ENCODE data around the gene EPN3.

The EPN3 gene

GRCh38 chr17:50537721-50538548, 5.4 kb downstream of the EPN3 start:
- no peak for DNase-seq (ENCODE audit: low read depth in 2 of 2)
- TF ChIP-seq CTCF (IDR thresholded peaks at IDR 0.05; ENCODE audit: low read depth, low read length) = no peak
- H3K4me3 ChIP-seq (replicated peaks in 1 of 2; ENCODE audit: low read depth in 2 of 2, low read length in 2 of 2) = no peak overlapping the region

DNA sequence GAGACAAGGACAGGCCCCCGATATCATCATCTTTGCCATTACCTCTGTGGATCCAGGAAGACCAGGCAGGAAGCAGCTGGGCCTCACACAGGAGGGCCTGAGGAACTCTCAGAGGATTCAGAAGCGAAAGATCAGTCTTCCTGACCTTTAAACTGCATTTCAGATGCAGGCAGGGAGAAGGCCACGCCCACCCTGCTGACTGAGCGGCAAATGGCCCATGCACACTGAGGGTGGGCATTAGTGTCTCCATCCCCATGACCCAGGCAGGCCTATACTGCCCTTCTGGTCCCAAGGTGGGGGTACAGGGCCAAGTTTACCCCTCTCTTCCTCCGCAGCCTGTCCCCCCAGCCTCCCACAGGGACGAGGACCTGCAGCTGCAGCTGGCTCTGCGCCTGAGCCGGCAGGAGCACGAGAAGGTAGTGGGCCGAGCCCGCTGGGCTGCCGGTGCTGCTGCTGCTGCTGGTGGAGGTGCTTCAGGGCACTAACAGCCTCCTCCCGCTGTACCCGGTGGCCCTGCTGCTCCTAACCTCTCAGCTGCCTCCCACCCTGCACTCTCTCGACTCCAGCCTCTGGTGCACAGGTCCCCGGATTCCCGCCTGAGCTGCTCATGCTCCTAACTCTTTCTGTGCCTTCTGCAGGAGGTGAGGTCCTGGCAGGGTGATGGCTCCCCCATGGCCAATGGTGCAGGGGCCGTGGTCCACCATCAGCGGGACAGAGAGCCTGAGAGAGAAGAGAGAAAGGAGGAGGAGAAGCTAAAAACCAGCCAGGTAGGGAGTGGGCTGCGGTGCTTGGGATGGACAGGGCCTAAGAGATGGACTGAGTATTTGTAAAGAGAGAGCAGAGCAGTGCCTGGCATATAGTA, 6.2 kb downstream of the EPN3 start:
- TF ChIP-seq CTCF (IDR thresholded peaks at IDR 0.05; ENCODE audit: low read depth, low read length) = no peak
- no peak overlapping the region for H3K4me3 ChIP-seq (replicated peaks in 1 of 2; ENCODE audit: low read depth in 2 of 2, low read length in 2 of 2)
- DNase-seq (ENCODE audit: low read depth in 2 of 2) = no peak

- no peak for DNase-seq (ENCODE audit: low read depth in 2 of 2)
- TF ChIP-seq CTCF (IDR thresholded peaks at IDR 0.05; ENCODE audit: low read depth, low read length) = no peak
- H3K4me3 ChIP-seq (replicated peaks in 1 of 2; ENCODE audit: low read depth in 2 of 2, low read length in 2 of 2) = no peak overlapping the region
These were observed 7.4 kb downstream of the EPN3 start for GRCh38 chr17:50539762-50540559.

GRCh38 chr17:50540560-50541401, 8.2 kb downstream of the EPN3 start:
- no peak for DNase-seq (ENCODE audit: low read depth in 2 of 2)
- no peak for TF ChIP-seq CTCF (IDR thresholded peaks at IDR 0.05; ENCODE audit: low read depth, low read length)
- no peak overlapping the region for H3K4me3 ChIP-seq (replicated peaks in 1 of 2; ENCODE audit: low read depth in 2 of 2, low read length in 2 of 2)

DNA sequence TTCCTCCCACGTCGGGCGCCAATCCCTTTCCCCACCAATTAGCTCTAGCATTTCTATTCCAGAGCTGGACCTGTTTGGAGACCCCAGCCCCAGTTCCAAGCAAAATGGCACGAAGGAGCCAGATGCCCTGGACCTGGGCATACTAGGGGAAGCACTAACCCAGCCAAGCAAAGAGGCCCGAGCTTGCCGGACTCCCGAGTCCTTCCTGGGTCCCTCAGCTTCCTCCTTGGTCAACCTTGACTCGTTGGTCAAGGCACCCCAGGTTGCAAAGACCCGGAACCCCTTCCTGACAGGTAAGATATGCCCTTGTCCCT, 8.8 kb downstream of the EPN3 start:
- DNase-seq (ENCODE audit: low read depth in 2 of 2) = no peak
- no peak for TF ChIP-seq CTCF (IDR thresholded peaks at IDR 0.05; ENCODE audit: low read depth, low read length)
- peak overlapping the region; percentile 20 to 56 for H3K4me3 ChIP-seq (replicated peaks in 1 of 2; ENCODE audit: low read depth in 2 of 2, low read length in 2 of 2)
